ENCODE results near the gene NRL.
A peak's percentile ranks its signal among the peaks of the same experiment; 100 is the strongest.

NRL gene

DNA sequence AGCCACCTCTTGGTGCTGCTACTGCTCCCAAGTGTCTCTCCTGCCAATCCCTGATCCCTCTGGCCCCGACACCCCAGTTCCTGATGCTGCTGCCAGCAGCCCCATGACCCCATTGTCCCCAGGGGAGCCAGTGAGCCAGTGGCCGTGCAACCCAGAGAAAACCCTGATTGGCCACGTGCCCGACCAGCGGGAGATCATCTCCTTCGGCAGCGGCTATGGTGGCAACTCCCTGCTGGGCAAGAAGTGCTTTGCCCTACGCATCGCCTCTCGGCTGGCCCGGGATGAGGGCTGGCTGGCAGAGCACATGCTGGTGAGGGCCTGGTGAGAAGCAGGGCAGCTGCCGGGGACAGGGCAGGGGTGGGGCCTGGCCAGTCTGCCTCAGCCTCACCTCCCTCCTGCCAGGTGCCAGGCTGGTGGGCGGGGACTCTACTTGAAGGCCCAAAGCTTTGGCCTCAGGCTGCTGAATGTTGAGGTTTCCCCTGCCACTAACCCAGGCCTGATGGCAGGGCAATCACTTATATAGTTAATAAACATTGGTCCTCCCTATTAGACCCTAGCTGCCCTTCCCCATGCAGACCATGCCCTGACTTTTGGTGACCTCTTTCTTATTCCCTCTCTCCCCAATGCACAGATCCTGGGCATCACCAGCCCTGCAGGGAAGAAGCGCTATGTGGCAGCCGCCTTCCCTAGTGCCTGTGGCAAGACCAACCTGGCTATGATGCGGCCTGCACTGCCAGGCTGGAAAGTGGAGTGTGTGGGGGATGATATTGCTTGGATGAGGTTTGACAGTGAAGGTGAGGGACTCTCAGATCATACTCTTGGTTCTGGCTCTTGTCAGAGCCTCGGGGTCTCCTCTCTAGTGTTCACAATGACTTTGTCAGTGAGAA is 15.6 kb downstream of the NRL start:
- DNase-seq (ENCODE audit: low spot score), result peak; percentile 18

GRCh38 chr14:24098229-24098926 is 16.4 kb downstream of the NRL start:
- DNase-seq (ENCODE audit: low spot score), result no peak

GRCh38 chr14:24096545-24097181 is 18.1 kb downstream of the NRL start:
- no peak for DNase-seq (ENCODE audit: low spot score)

DNA sequence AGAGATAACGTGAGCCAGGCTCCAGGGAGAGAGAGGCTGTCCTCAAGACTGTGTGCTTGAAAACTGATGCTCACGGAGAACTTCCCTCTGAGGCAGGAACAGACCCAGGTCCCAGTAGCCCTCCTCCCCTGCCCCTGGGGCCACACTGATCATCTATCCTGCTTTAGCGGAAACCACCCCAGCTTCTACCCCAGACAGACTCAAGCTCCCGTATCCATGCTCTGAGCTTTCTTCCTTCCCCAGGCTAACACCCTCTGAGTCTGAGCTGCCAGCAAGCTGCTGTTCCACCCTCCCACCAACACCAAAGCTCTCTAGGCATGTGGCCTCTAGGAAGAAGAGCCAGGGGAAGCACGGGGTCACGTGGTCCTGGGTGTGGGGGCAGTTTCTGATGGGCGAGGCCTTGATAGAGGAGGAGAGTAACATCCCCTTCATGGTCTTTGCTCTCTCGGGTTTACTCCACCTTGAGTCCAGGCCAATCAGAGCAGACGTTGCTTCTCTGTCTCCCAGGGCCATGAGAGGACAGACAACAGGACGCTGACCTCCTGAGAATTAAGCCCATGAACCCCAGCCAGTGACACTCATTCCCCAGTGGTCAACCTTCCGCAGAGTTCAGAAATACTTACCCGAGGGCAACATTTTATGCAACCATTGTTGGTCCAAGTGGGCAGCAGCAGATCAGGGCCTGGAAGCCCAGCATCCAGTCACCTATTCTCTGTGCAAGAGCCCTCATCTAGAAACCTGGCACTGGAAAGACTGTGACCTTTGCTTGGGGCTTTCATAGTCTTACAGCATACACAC is 19.3 kb downstream of the NRL start:
- peak; percentile 25 for DNase-seq (ENCODE audit: low spot score)

DNA sequence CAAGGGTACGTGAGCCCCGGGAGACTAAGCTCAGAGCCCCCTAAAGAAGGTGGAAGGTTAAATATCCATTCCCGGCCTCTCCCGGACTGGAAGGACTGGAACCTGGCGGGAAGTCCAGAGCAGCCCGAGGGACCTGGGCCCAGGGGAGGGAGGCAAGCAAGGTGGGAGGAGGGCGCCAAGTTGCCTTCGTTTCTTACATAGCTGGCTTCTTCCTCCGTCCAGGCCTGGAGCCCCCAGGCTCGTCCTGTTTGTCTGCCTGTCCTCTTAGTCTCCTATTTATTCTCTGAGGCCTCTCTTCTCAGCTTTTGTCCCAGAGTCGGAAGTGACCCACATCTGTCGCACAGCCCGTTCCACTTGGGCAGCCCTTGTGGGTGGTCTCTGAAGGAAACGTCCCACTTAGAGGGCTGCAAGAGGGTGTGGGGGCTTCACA is 19.9 kb downstream of the NRL start:
- no peak for DNase-seq (ENCODE audit: low spot score)

- DNase-seq (ENCODE audit: low spot score), result peak; percentile 59
These were observed 20.6 kb downstream of the NRL start, which contains the start of gene PCK2 for GRCh38 chr14:24093901-24094840. PCK2 (plus strand) TSS chr14:24094311; CDS start chr14:24094406, 95 bp downstream.

- no peak for DNase-seq (ENCODE audit: low spot score)
These were observed 21.4 kb downstream of the NRL start for GRCh38 chr14:24093207-24093900.

GRCh38 chr14:24092505-24093206 is 22.1 kb downstream of the NRL start:
- no peak for DNase-seq (ENCODE audit: low spot score)

DNA sequence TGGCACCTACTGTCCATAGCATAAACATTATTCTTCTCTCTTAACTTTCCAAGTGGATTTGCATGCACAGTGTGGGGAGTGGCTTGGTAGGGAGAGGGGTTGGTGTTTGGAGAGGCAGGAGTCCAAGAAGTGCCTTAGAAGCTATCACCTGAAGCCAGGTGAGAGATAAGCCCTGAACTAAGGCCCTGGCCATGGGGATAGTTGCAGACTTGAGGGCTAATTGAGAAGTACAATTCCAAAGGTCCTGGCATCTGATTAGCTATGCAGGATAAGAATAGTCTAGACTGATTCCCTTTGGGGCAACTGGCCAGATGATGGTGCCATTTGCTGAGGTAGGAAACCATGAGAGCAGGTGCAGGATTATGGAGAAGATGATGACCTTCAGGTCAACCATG is 22.6 kb downstream of the NRL start:
- DNase-seq (ENCODE audit: low spot score), result no peak

DNA sequence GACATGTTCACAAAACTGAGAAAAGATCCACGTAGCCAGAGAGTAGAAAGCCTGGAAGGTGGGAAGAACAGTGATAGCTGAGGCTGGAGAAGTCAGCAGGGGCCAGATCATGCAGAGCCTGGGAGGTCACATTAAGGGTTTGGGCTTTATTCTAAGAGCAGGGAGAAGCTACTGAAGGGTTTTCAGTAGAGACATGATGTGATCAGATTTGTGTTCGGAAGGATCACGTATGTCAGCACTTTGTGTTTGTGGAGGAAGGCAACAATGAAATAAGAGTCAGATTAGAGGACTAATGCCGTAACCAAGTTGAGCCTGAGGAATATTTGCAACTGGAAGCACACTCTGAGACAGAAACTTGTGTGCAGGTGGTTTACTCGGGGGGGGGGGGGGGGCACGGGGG is 24.9 kb downstream of the NRL start:
- DNase-seq (ENCODE audit: low spot score), result no peak

- DNase-seq (ENCODE audit: low spot score), result no peak
These were observed 26.7 kb downstream of the NRL start for GRCh38 chr14:24088095-24088494.

DNA sequence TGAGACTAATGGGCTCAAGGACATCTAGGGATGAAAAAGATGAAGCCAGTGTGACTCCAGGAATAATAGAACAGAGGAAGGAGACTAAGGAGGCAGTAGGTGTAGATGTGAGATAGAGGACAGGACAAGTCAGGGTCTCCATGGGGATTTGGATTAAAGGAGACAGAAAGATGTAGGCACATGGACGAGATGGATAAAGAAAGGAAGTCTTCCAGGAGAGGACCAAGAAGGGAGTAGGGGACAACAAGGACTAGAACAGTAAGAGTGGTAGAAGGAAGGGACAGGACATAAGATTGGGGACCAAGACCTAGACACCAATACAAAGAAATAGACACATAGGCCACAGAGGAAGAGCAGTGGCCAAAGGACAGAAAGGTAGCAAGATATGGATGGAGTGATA is 27.7 kb downstream of the NRL start:
- no peak for DNase-seq (ENCODE audit: low spot score)

GRCh38 chr14:24086193-24086955 is 28.4 kb downstream of the NRL start:
- no peak for DNase-seq (ENCODE audit: low spot score)

DNA sequence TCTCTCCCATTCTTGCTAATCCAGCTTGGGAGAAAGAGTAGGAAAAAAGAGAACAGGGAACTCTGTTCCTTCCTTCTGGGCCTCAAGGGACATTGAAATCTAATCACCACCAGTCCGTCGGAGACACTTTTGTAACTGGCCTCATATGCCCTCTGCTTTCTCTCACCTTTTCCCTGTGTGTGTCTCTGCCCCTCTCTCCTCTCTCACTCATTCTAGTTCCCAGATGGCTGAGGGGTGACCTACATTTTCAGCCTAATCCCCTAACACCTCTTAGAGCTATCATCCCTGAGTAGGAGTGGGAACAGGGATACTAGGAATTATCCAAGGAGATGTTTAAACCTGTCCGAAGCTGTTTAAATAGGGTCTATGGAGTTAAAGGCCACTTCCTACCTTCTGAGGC is 29.5 kb downstream of the NRL start:
- no peak for DNase-seq (ENCODE audit: low spot score)

GRCh38 chr14:24084440-24084839 is 30.3 kb downstream of the NRL start:
- DNase-seq (ENCODE audit: low spot score), result no peak

DNA sequence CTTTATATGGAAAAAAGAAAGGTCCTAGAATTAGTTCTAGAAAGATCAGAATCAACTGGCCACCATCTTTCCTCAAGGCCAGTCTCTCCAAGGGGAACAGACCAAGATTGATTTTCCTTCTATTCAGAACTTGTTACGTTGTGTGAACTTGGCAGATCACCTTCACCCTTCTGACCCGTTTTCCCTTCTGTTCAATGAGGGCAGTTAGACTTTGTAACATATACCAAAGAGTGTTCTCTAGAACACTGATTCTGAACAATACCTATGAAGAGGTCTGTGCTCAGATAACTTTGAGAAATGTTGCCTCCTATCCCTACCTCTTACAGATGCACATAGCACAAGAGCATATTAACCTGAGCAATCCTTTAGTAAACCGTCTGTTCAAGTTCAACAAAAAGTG is 31.3 kb downstream of the NRL start:
- DNase-seq (ENCODE audit: low spot score), result no peak

GRCh38 chr14:24082411-24083080 is 32.2 kb downstream of the NRL start:
- DNase-seq (ENCODE audit: low spot score), result no peak

DNA sequence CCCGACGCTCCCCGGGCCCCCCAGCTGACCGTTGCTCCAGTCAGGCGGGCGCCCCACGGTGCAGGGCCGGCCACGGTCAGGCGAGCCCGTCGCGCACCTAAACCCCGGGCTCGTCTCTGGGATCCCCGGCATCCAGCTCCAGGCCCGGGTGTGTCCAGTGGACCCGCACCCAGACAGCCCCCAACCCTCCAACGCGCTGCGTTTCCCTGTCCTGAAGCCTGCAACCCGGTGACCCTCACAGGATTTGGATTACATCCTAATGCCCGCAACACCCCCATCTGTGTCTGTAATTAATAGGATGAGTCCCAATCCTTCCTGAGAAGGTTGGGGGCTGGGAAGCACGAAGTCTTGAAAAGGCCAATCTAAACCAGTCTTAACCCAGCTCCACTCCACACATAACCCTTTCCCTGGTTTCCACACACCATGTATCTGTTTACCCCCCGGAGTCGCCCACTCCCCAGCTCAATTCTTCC is 33.0 kb downstream of the NRL start:
- DNase-seq (ENCODE audit: low spot score), result no peak
